Brain microvascular endothelial cell (primary cell): ENCODE data around the gene ENOX1.

ENCODE experiments used
- DNase-seq: peaks from one replicate; pipeline ENCODE4 v3.0.0-alpha.2; 2020
- H3K27ac ChIP-seq: fragments of 250-450 bp; sonication (Bioruptor Pico); 2 replicates; pipeline ENCODE4 v1.5.1; 2020; ENCODE audit warnings: mild to moderate bottlenecking, moderate library complexity
- H3K27me3 ChIP-seq: fragments of 250-450 bp; sonication (Bioruptor Pico); replicated peaks from 2 replicates; pipeline ENCODE4 v1.5.1; 2020; ENCODE audit warnings: mild to moderate bottlenecking
- H3K36me3 ChIP-seq: fragments of 250-450 bp; sonication (Bioruptor Pico); replicated peaks from 2 replicates; pipeline ENCODE4 v1.5.1; 2020; ENCODE audit warnings: mild to moderate bottlenecking
- H3K4me3 ChIP-seq: 2 replicates; pipeline ENCODE4 v1.5.1; 2011; ENCODE audit warnings: low read depth, mild to moderate bottlenecking, control low read depth, low read length, moderate library complexity
- CTCF ChIP-seq: IDR thresholded peaks from 2 replicates; pipeline ENCODE4 v1.5.1; 2011; ENCODE audit warnings: low read depth, mild to moderate bottlenecking, moderate library complexity, low read length, control low read depth, inconsistent platforms; ENCODE audit errors: missing control alignments
- in situ Hi-C: cut with HindIII; loops from 2 replicates; pipeline ENCODE4 v1.10.0; 2017; ENCODE audit warnings: low sequenced_read_pairs, low pct_ligation_motif_present

The ENOX1 gene

GRCh38 chr13:43326100-43326499, 460.7 kb downstream of the ENOX1 start:
- no peak for TF ChIP-seq CTCF
- H3K27ac ChIP-seq = no peak overlapping the region
- no peak overlapping the region for H3K4me3 ChIP-seq
- no peak for DNase-seq
- in situ Hi-C loops = no loop called here
- no peaks in the 10 kb centered on the region for H3K27me3 ChIP-seq
- H3K36me3 ChIP-seq = no peaks in the 10 kb centered on the region

GRCh38 chr13:43325636-43326035, 461.1 kb downstream of the ENOX1 start:
- Histone ChIP-seq H3K27ac (no peak overlapping the region), H3K36me3 (no peaks in the 10 kb centered on the region), H3K27me3 (no peaks in the 10 kb centered on the region), H3K4me3 (no peak overlapping the region)
- in situ Hi-C loops = no loop called here
- no peak for TF ChIP-seq CTCF
- no peak for DNase-seq

- no peak overlapping the region for H3K27ac ChIP-seq
- in situ Hi-C loops = no loop called here
- DNase-seq = no peak
- no peak overlapping the region for H3K4me3 ChIP-seq
- H3K36me3 ChIP-seq = no peaks in the 10 kb centered on the region
- TF ChIP-seq CTCF = no peak
- no peaks in the 10 kb centered on the region for H3K27me3 ChIP-seq
Observed at GRCh38 chr13:43324129-43324528, 462.6 kb downstream of the ENOX1 start.

- in situ Hi-C loops = no loop called here
- Histone ChIP-seq H3K36me3 (no peaks in the 10 kb centered on the region), H3K27ac (no peak overlapping the region), H3K27me3 (no peaks in the 10 kb centered on the region), H3K4me3 (no peak overlapping the region)
- no peak for TF ChIP-seq CTCF
- no peak for DNase-seq
Observed at GRCh38 chr13:43319617-43320444, 466.9 kb downstream of the ENOX1 start.

- no peaks in the 10 kb centered on the region for H3K36me3 ChIP-seq
- in situ Hi-C loops = no loop called here
- no peaks in the 10 kb centered on the region for H3K27me3 ChIP-seq
- no peak overlapping the region for H3K27ac ChIP-seq
- TF ChIP-seq CTCF = no peak
- H3K4me3 ChIP-seq = peak overlapping the region; percentile 20
- peak; percentile 48 for DNase-seq
Observed at GRCh38 chr13:43316946-43317353, 469.8 kb downstream of the ENOX1 start.

GRCh38 chr13:43316281-43316680, 470.5 kb downstream of the ENOX1 start:
- Histone ChIP-seq H3K27me3 (no peaks in the 10 kb centered on the region), H3K4me3 (no peak overlapping the region), H3K27ac (no peak overlapping the region), H3K36me3 (no peaks in the 10 kb centered on the region)
- in situ Hi-C loops = no loop called here
- no peak for TF ChIP-seq CTCF
- DNase-seq = no peak
